Measurements from ENCODE around the gene IL6ST. TPM values are rescaled to one million over a fixed set of nuclear protein-coding genes. Genes with fewer than 3 reads are reported as not detected.

The IL6ST gene
- total RNA-seq, 1 donor: 557 TPM

- TF ChIP-seq CTCF (IDR thresholded peaks at IDR 0.05; ENCODE audit: insufficient read depth, low read depth, low read length): no peak
- no peak overlapping the region for H3K4me3 ChIP-seq (ENCODE audit: low read depth, low read length)
Observed at GRCh38 chr5:55911784-55912653, 82.7 kb downstream of the IL6ST start.

GRCh38 chr5:55908804-55909203 lies 86.0 kb downstream of the IL6ST start:
- no peak overlapping the region for H3K4me3 ChIP-seq (ENCODE audit: low read depth, low read length)
- DNase-seq (ENCODE audit: low read depth): no peak
- no peak for TF ChIP-seq CTCF (IDR thresholded peaks at IDR 0.05; ENCODE audit: insufficient read depth, low read depth, low read length)

More at GRCh38 chr5:55911784-55912653, 82.7 kb downstream of the IL6ST start:
- DNase-seq (ENCODE audit: low read depth): peak; percentile 30

GRCh38 chr5:55907927-55908326 lies 86.8 kb downstream of the IL6ST start:
- no peak overlapping the region for H3K4me3 ChIP-seq (ENCODE audit: low read depth, low read length)
- no peak for TF ChIP-seq CTCF (IDR thresholded peaks at IDR 0.05; ENCODE audit: insufficient read depth, low read depth, low read length)
- no peak for DNase-seq (ENCODE audit: low read depth)

GRCh38 chr5:55905251-55905650 lies 89.5 kb downstream of the IL6ST start:
- DNase-seq (ENCODE audit: low read depth): no peak
- H3K4me3 ChIP-seq (ENCODE audit: low read depth, low read length): no peak overlapping the region
- TF ChIP-seq CTCF (IDR thresholded peaks at IDR 0.05; ENCODE audit: insufficient read depth, low read depth, low read length): no peak

- H3K4me3 ChIP-seq (ENCODE audit: low read depth, low read length): no peak overlapping the region
- TF ChIP-seq CTCF (IDR thresholded peaks at IDR 0.05; ENCODE audit: insufficient read depth, low read depth, low read length): no peak
- no peak for DNase-seq (ENCODE audit: low read depth)
Observed at GRCh38 chr5:55904152-55904551, 90.6 kb downstream of the IL6ST start.

GRCh38 chr5:55903121-55903701 lies 91.6 kb downstream of the IL6ST start:
- no peak for TF ChIP-seq CTCF (IDR thresholded peaks at IDR 0.05; ENCODE audit: insufficient read depth, low read depth, low read length)
- H3K4me3 ChIP-seq (ENCODE audit: low read depth, low read length): no peak overlapping the region
- DNase-seq (ENCODE audit: low read depth): no peak
